ENCODE measurements around the gene RELCH.

The RELCH gene

GRCh38 chr18:62341473-62341872 lies 154.4 kb downstream of the RELCH start:
- no peak for DNase-seq

- no peak for DNase-seq
These were observed 155.8 kb downstream of the RELCH start for GRCh38 chr18:62342884-62343283.

- DNase-seq: no peak
These were observed 156.3 kb downstream of the RELCH start for GRCh38 chr18:62343316-62343715.

- no peak for DNase-seq
These were observed 158.9 kb downstream of the RELCH start for GRCh38 chr18:62345909-62346308.

GRCh38 chr18:62346333-62347088 lies 159.5 kb downstream of the RELCH start:
- DNase-seq: no peak

GRCh38 chr18:62347089-62347506 lies 160.0 kb downstream of the RELCH start:
- no peak for DNase-seq

GRCh38 chr18:62348474-62348873 lies 161.4 kb downstream of the RELCH start:
- DNase-seq: no peak

- no peak for DNase-seq
These were observed 166.1 kb downstream of the RELCH start for GRCh38 chr18:62353170-62353569.

GRCh38 chr18:62354151-62354550 lies 167.1 kb downstream of the RELCH start:
- no peak for DNase-seq

- no peak for DNase-seq
These were observed 170.1 kb downstream of the RELCH start for GRCh38 chr18:62357079-62357719.
